ENCODE results near the gene KAZN.

The KAZN gene

GRCh38 chr1:14724678-14725077 is 126.2 kb downstream of the KAZN start:
- Histone ChIP-seq H3K27me3 (no peaks in the 10 kb centered on the region), H3K27ac (no peak overlapping the region), H3K36me3 (no peaks in the 10 kb centered on the region), H3K4me3 (ENCODE audit: low read depth in 1 of 2, low read length in 1 of 2) (no peak overlapping the region), H3K9me3 (no peaks in the 10 kb centered on the region), H3K4me1 (ENCODE audit: control insufficient read depth in 1 of 2, insufficient read depth in 1 of 2, low read depth in 1 of 2, low read length in 1 of 2) (no peaks in the 10 kb centered on the region)
- TF ChIP-seq CTCF (IDR thresholded peaks at IDR 0.05), result no peak

GRCh38 chr1:14725238-14725637 is 126.8 kb downstream of the KAZN start:
- Histone ChIP-seq H3K27ac (no peak overlapping the region), H3K4me1 (ENCODE audit: control insufficient read depth in 1 of 2, insufficient read depth in 1 of 2, low read depth in 1 of 2, low read length in 1 of 2) (no peaks in the 10 kb centered on the region), H3K9me3 (no peaks in the 10 kb centered on the region), H3K4me3 (ENCODE audit: low read depth in 1 of 2, low read length in 1 of 2) (no peak overlapping the region), H3K27me3 (no peaks in the 10 kb centered on the region), H3K36me3 (no peaks in the 10 kb centered on the region)
- no peak for TF ChIP-seq CTCF (IDR thresholded peaks at IDR 0.05)

GRCh38 chr1:14725695-14726094 is 127.2 kb downstream of the KAZN start:
- no peak overlapping the region for H3K4me3 ChIP-seq (ENCODE audit: low read depth in 1 of 2, low read length in 1 of 2)
- no peaks in the 10 kb centered on the region for H3K9me3 ChIP-seq
- TF ChIP-seq CTCF (IDR thresholded peaks at IDR 0.05), result no peak
- no peak overlapping the region for H3K27ac ChIP-seq
- H3K27me3 ChIP-seq, result no peaks in the 10 kb centered on the region
- H3K36me3 ChIP-seq, result no peaks in the 10 kb centered on the region
- H3K4me1 ChIP-seq (ENCODE audit: control insufficient read depth in 1 of 2, insufficient read depth in 1 of 2, low read depth in 1 of 2, low read length in 1 of 2), result no peaks in the 10 kb centered on the region

GRCh38 chr1:14726606-14727005 is 128.1 kb downstream of the KAZN start:
- no peaks in the 10 kb centered on the region for H3K36me3 ChIP-seq
- H3K4me1 ChIP-seq (ENCODE audit: control insufficient read depth in 1 of 2, insufficient read depth in 1 of 2, low read depth in 1 of 2, low read length in 1 of 2), result no peaks in the 10 kb centered on the region
- no peak overlapping the region for H3K27ac ChIP-seq
- no peaks in the 10 kb centered on the region for H3K27me3 ChIP-seq
- no peak for TF ChIP-seq CTCF (IDR thresholded peaks at IDR 0.05)
- no peak overlapping the region for H3K4me3 ChIP-seq (ENCODE audit: low read depth in 1 of 2, low read length in 1 of 2)
- no peaks in the 10 kb centered on the region for H3K9me3 ChIP-seq

GRCh38 chr1:14728516-14728915 is 130.0 kb downstream of the KAZN start:
- Histone ChIP-seq H3K36me3 (no peaks in the 10 kb centered on the region), H3K27me3 (no peaks in the 10 kb centered on the region), H3K4me3 (ENCODE audit: low read depth in 1 of 2, low read length in 1 of 2) (no peak overlapping the region), H3K27ac (no peak overlapping the region), H3K4me1 (ENCODE audit: control insufficient read depth in 1 of 2, insufficient read depth in 1 of 2, low read depth in 1 of 2, low read length in 1 of 2) (peaks cover 8 to 10% of the 10 kb centered on the region in 2 experiments), H3K9me3 (no peaks in the 10 kb centered on the region)
- no peak for TF ChIP-seq CTCF (IDR thresholded peaks at IDR 0.05)

- no peaks in the 10 kb centered on the region for H3K9me3 ChIP-seq
- peaks cover 9% of the 10 kb centered on the region for H3K27me3 ChIP-seq
- H3K4me1 ChIP-seq (ENCODE audit: control insufficient read depth in 1 of 2, insufficient read depth in 1 of 2, low read depth in 1 of 2, low read length in 1 of 2), result peaks cover 9 to 11% of the 10 kb centered on the region in 2 experiments
- no peaks in the 10 kb centered on the region for H3K36me3 ChIP-seq
- H3K27ac ChIP-seq, result no peak overlapping the region
- no peak overlapping the region for H3K4me3 ChIP-seq (ENCODE audit: low read depth in 1 of 2, low read length in 1 of 2)
- no peak for TF ChIP-seq CTCF (IDR thresholded peaks at IDR 0.05)
Observed at GRCh38 chr1:14732728-14733047, 134.2 kb downstream of the KAZN start.
